Fibroblast of skin of right quadriceps (primary cell): ENCODE measurements around the gene RFX1.

Experiments
- DNase-seq: peaks from one replicate; pipeline ENCODE4 v3.0.0-alpha.2; 2013

Gene RFX1

GRCh38 chr19:13960863-13961784 is 45.0 kb downstream of the RFX1 start:
- DNase-seq: no peak

- DNase-seq: no peak
Observed at GRCh38 chr19:13959962-13960862, 45.9 kb downstream of the RFX1 start.

GRCh38 chr19:13959141-13959961 is 46.8 kb downstream of the RFX1 start:
- DNase-seq: no peak

GRCh38 chr19:13958043-13958442 is 48.1 kb downstream of the RFX1 start:
- no peak for DNase-seq

- DNase-seq: no peak
Observed at GRCh38 chr19:13957051-13957450, 49.1 kb downstream of the RFX1 start.

GRCh38 chr19:13956365-13956744 is 49.8 kb downstream of the RFX1 start:
- DNase-seq: no peak

GRCh38 chr19:13955662-13956364 is 50.3 kb downstream of the RFX1 start:
- no peak for DNase-seq

GRCh38 chr19:13954185-13954584 is 51.9 kb downstream of the RFX1 start:
- no peak for DNase-seq

GRCh38 chr19:13952931-13953531 is 53.1 kb downstream of the RFX1 start:
- DNase-seq: peak; percentile 52

- DNase-seq: peak; percentile 100
Observed at GRCh38 chr19:13952154-13952930, 53.8 kb downstream of the RFX1 start, which contains the start of gene DCAF15. Gene DCAF15, plus strand, starts transcription at chr19:13952509. Its CDS starts 4 bp downstream, at chr19:13952513.

GRCh38 chr19:13951799-13952153 is 54.3 kb downstream of the RFX1 start:
- no peak for DNase-seq

- no peak for DNase-seq
Observed at GRCh38 chr19:13951043-13951442, 55.1 kb downstream of the RFX1 start.

GRCh38 chr19:13946414-13946813 is 59.7 kb downstream of the RFX1 start:
- DNase-seq: no peak

- DNase-seq: no peak
Observed at GRCh38 chr19:13942023-13942684, 64.0 kb downstream of the RFX1 start.

GRCh38 chr19:13938301-13939064 is 67.6 kb downstream of the RFX1 start, which contains the start of gene PODNL1:
Gene PODNL1, minus strand, starts transcription at chr19:13938417. Its CDS starts 236 bp downstream, at chr19:13938181.
- DNase-seq: peak; percentile 89

- no peak for DNase-seq
Observed at GRCh38 chr19:13937479-13938300, 68.4 kb downstream of the RFX1 start.

GRCh38 chr19:13935765-13936510 is 70.2 kb downstream of the RFX1 start:
- DNase-seq: no peak

- no peak for DNase-seq
Observed at GRCh38 chr19:13934785-13935109, 71.4 kb downstream of the RFX1 start.
